H1 (cell line): ENCODE data around the gene AMZ1. TPM values are rescaled to one million over a fixed set of nuclear protein-coding genes. Genes with fewer than 3 reads are reported as not detected.

Experiments
- EP300 ChIP-seq, 2 experiments: IDR thresholded peaks; 1 replicate in 1 of 2; 2 replicates in 1 of 2; pipeline ENCODE4 v1.6.1; 2011 to 2012; ENCODE audit warnings: low read depth in 2 of 2, low read length in 2 of 2, mild to moderate bottlenecking in 2 of 2, borderline replicate concordance in 1 of 2, inconsistent platforms in 1 of 2, moderate library complexity in 1 of 2
- EZH2 ChIP-seq: fragments of 200-600 bp; sonication (generic); IDR thresholded peaks from 2 replicates; pipeline ENCODE4 v1.7.1; 2012; ENCODE audit warnings: low read depth, mild to moderate bottlenecking, moderate library complexity, low read length, inconsistent platforms; ENCODE audit not compliant: severe bottlenecking
- KDM4A ChIP-seq: IDR thresholded peaks from one replicate; pipeline ENCODE4 v1.7.1; 2012; ENCODE audit warnings: low read depth, mild to moderate bottlenecking, moderate library complexity, low read length, inconsistent platforms; ENCODE audit not compliant: severe bottlenecking
- NRF1 ChIP-seq: IDR thresholded peaks from 2 replicates; pipeline ENCODE4 v1.6.1; 2011; ENCODE audit warnings: mild to moderate bottlenecking, low read depth, low read length, improper control_type of control experiment
- RNF2 ChIP-seq: fragments of 200-900, 300-1000 bp; sonication (generic); IDR thresholded peaks from 2 replicates; pipeline ENCODE4 v1.7.1; 2016; ENCODE audit warnings: borderline replicate concordance, low read depth, mild to moderate bottlenecking, antibody characterized with exemption, low read length; ENCODE audit not compliant: poor library complexity, severe bottlenecking; ENCODE audit errors: missing control alignments
- SAP30 ChIP-seq: fragments of 300-600 bp; sonication (generic); IDR thresholded peaks from 2 replicates; pipeline ENCODE4 v1.7.1; 2012; ENCODE audit warnings: low read length, moderate library complexity, mild to moderate bottlenecking, inconsistent platforms; ENCODE audit not compliant: insufficient read depth, insufficient replicate concordance
- polyA plus RNA-seq, 7 experiments: library from polyadenylated mRNA; depleted of rRNA in 3 of 7; stranded (reverse) in 5 of 7; unstranded in 2 of 7; fragments of >200 nt in 5 of 7; fragments of 200-250 nt in 2 of 7; gene quantifications; 1 replicate in 5 of 7; 2 replicates in 1 of 7; 4 replicates in 1 of 7; pipeline versions ENCODE4 v1.2.1 to v1.2.3, GENCODE V29; 2011 to 2013; ENCODE audit warnings: missing spikeins in 2 of 7, mixed read lengths in 2 of 7
- total RNA-seq: library from RNA; stranded (reverse); fragmentation: NEBNext Ultra II Directional; extraction: Animal tissue kit (Norgen Biotek cat#: 25700); gene quantifications from 2 replicates; pipeline ENCODE4 v1.2.1, GENCODE V29; 2021

AMZ1 gene
- total and polyA plus RNA-seq, 2 of the 8 experiments (the other 6 are each of a cell fraction or from before 2014, with no cell fraction given): 0.59 to 1.4 TPM

DNA sequence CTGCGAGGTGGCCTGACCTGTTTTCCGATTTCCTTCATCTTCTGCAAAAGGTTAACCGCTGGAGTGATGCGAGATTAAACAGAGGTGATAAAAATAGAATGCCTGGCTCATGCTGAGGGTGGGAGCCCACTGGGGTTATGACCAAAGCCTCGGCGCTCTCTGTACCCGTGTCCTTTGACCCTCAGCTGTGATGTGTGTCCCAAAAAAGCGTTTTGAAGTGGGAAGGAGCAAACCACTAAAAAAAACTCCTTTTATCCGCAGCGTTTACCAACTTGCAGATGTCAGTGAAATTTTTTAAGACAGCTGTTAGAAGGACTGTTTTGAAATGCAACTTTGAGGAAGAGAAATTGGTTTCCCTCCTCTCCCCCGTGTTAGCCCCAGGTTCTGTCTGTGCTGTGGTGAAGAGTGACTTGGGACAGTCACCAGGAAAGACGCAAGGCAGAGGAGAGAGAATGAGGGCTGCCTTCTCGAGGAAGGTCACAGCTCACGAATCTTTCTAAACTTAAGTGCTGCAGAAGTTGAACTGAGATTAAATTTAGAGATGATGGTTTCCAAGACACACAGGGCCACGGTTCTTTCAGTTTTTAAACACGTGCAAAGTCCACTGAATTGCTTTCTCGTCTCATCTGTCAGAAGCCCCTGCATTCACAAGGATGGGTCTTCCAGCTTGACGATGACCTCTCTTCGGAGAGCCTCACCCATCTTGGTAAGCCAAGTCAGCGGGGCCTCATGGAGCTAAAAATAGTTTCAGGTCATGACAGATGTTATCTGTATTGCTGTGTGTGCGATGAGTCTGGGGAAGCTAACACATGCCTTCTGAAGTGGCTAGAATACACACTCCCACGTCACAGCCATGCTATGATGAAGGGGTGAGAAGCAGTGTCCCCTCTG, 27.6 kb downstream of the AMZ1 start (continued):
- TF ChIP-seq KDM4A: no peak
- no peak for TF ChIP-seq EP300 (IDR thresholded peaks at IDR 0.05; ENCODE audit: borderline replicate concordance in 1 of 2, low read depth in 2 of 2, low read length in 2 of 2)
- TF ChIP-seq RNF2: no peak
- no peak for TF ChIP-seq EZH2
- TF ChIP-seq NRF1: no peak
- no peak for TF ChIP-seq SAP30
